SK-N-SH (cell line): ENCODE results near the gene CSNK2A3. TPM values are rescaled to one million over a fixed set of nuclear protein-coding genes. Genes with fewer than 3 reads are reported as not detected.
"Not testable (repeated sequence)": the region's sequence is repeated elsewhere in the genome, so short reads cannot be mapped to it uniquely, and the experiment has no call there.

Source experiments
- CTCF ChIA-PET: fragments of 300-600, 350-600 bp; formaldehyde crosslinking; extraction: SDS; loops from one replicate; lab custom pipeline; 2021; lab: Yijun Ruan, JAX
- POLR2A ChIA-PET: fragments of 350-600 bp; sonication (Branson Sonifier 250); formaldehyde crosslinking; extraction: SDS; loops from one replicate; lab custom pipeline; 2020; ENCODE audit warnings: antibody characterized with exemption, inconsistent platforms; lab: Yijun Ruan, JAX
- DNase-seq: peaks from one replicate; pipeline ENCODE4 v3.0.0; 2012
- H2AFZ ChIP-seq: fragments of 200-600 bp; sonication (generic); 2 replicates; pipeline ENCODE4 v1.8.1; 2016; ENCODE audit warnings: antibody characterized with exemption, mild to moderate bottlenecking, low read depth
- H3F3A ChIP-seq: fragments of 200-600 bp; sonication (generic); replicated peaks from 2 replicates; pipeline ENCODE3; 2016; ENCODE audit warnings: antibody characterized with exemption, mild to moderate bottlenecking; ENCODE audit not compliant: insufficient read depth
- H3K27ac ChIP-seq, 2 experiments: fragments of 200-500 bp in 1 of 2; fragments of 200-600 bp in 1 of 2; sonication (Bioruptor generic) in 1 of 2; sonication (generic), shearing (Covaris generic) in 1 of 2; 2 replicates each; pipeline versions ENCODE4 v1.5.1 to v1.6.1; 2014 to 2016; ENCODE audit warnings: low read depth in 2 of 2, inconsistent platforms in 1 of 2, low read length in 1 of 2, mild to moderate bottlenecking in 1 of 2, mixed read lengths in 1 of 2
- H3K27me3 ChIP-seq: fragments of 200-600 bp; sonication (generic), shearing (Covaris generic); 2 replicates; pipeline ENCODE4 v1.6.1; 2016; ENCODE audit warnings: mixed run types; ENCODE audit not compliant: insufficient read depth
- H3K36me3 ChIP-seq, 2 experiments: fragments of 200-500 bp in 1 of 2; fragments of 200-600 bp in 1 of 2; sonication (Bioruptor generic) in 1 of 2; sonication (generic) in 1 of 2; replicated peaks in 1 of 2; 2 replicates each; pipeline versions ENCODE3 to v1.5.1; 2014 to 2016; ENCODE audit warnings: low read length in 1 of 2, mild to moderate bottlenecking in 1 of 2; ENCODE audit not compliant: insufficient read depth in 2 of 2, control insufficient read depth in 1 of 2
- H3K4me1 ChIP-seq, 2 experiments: fragments of 200-500 bp in 1 of 2; fragments of 200-600 bp in 1 of 2; sonication (Bioruptor generic) in 1 of 2; sonication (generic), shearing (Covaris generic) in 1 of 2; 2 replicates each; pipeline versions ENCODE4 v1.5.1 to v1.6.1; 2014 to 2016; ENCODE audit warnings: low read depth in 1 of 2, low read length in 1 of 2, mixed run types in 1 of 2; ENCODE audit not compliant: insufficient read depth in 2 of 2, control insufficient read depth in 1 of 2
- H3K4me2 ChIP-seq: fragments of 200-600 bp; sonication (generic), shearing (Covaris generic); 2 replicates; pipeline ENCODE4 v1.6.1; 2017; ENCODE audit warnings: mixed run types
- H3K4me3 ChIP-seq, 2 experiments: fragments of 200-500 bp in 1 of 2; fragments of 200-600 bp in 1 of 2; sonication (Bioruptor generic) in 1 of 2; sonication (generic), shearing (Covaris generic) in 1 of 2; 2 replicates each; pipeline versions ENCODE4 v1.5.1 to v1.8.1; 2014 to 2016; ENCODE audit warnings: low read depth in 2 of 2, inconsistent platforms in 1 of 2, low read length in 1 of 2, mild to moderate bottlenecking in 1 of 2, mixed read lengths in 1 of 2, moderate library complexity in 1 of 2
- H3K79me2 ChIP-seq: fragments of 200-600 bp; sonication (generic); 2 replicates; pipeline ENCODE4 v1.8.1; 2017; ENCODE audit warnings: mild to moderate bottlenecking; ENCODE audit not compliant: insufficient read depth
- H3K9ac ChIP-seq: fragments of 200-600 bp; sonication (generic); 2 replicates; pipeline ENCODE4 v1.6.1; 2017; ENCODE audit warnings: mixed run types
- H3K9me2 ChIP-seq: fragments of 200-600 bp; sonication (generic); 2 replicates; pipeline ENCODE4 v1.6.1; 2017; ENCODE audit warnings: mixed run types
- H3K9me3 ChIP-seq: fragments of 200-600 bp; sonication (generic); 2 replicates; pipeline ENCODE4 v1.6.1; 2017; ENCODE audit warnings: mixed run types, mild to moderate bottlenecking, moderate library complexity
- H4K20me1 ChIP-seq: fragments of 200-600 bp; sonication (generic); 2 replicates; pipeline ENCODE4 v1.6.1; 2017; ENCODE audit warnings: mild to moderate bottlenecking, mixed run types; ENCODE audit not compliant: insufficient read depth
- CHD2 ChIP-seq: fragments of 150-350 bp; IDR thresholded peaks from 2 replicates; pipeline ENCODE4 v1.6.1; 2018; ENCODE audit warnings: low read length; ENCODE audit not compliant: partially characterized antibody
- EZH2phosphoT487 ChIP-seq: fragments of 200-600 bp; sonication (generic); IDR thresholded peaks from 2 replicates; pipeline ENCODE4 v1.6.1; 2017; ENCODE audit warnings: low read depth, mixed run types, mild to moderate bottlenecking, antibody characterized with exemption, moderate library complexity, borderline replicate concordance
- FOSL2 ChIP-seq: IDR thresholded peaks from 2 replicates; pipeline ENCODE4 v1.4.0; 2012; ENCODE audit warnings: low read depth, mild to moderate bottlenecking, moderate library complexity, borderline replicate concordance
- FOXJ3 ChIP-seq: sonication (generic); formaldehyde crosslinking; IDR thresholded peaks from 2 replicates; pipeline ENCODE4 v1.5.1; 2020; ENCODE audit warnings: mild to moderate bottlenecking, missing genetic modification reagents
- GABPA ChIP-seq: IDR thresholded peaks from 2 replicates; pipeline ENCODE4 v1.4.0; 2012; ENCODE audit warnings: low read depth, mild to moderate bottlenecking
- MXI1 ChIP-seq: IDR thresholded peaks from 2 replicates; pipeline ENCODE4 v1.6.1; 2012; ENCODE audit warnings: mild to moderate bottlenecking, low read depth, low read length, improper control_type of control experiment
- POLR2AphosphoS5 ChIP-seq: IDR thresholded peaks from 2 replicates; pipeline ENCODE4 v1.6.1; 2012; ENCODE audit warnings: low read depth, low read length
- RAD21 ChIP-seq: IDR thresholded peaks from 2 replicates; pipeline ENCODE4 v1.6.1; 2012; ENCODE audit warnings: mild to moderate bottlenecking, low read length
- RFX5 ChIP-seq: IDR thresholded peaks from 2 replicates; pipeline ENCODE4 v1.6.1; 2012; ENCODE audit warnings: mild to moderate bottlenecking, improper control_type of control experiment, low read length
- RXRA ChIP-seq: IDR thresholded peaks from 2 replicates; pipeline ENCODE4 v1.4.0; 2012; ENCODE audit warnings: low read depth, mild to moderate bottlenecking, borderline replicate concordance
- SIN3A ChIP-seq: IDR thresholded peaks from 2 replicates; pipeline ENCODE4 v1.6.1; 2012; ENCODE audit warnings: low read depth, mild to moderate bottlenecking, low read length, moderate library complexity, borderline replicate concordance
- TAF1 ChIP-seq: IDR thresholded peaks from 2 replicates; pipeline ENCODE4 v1.6.1; 2012; ENCODE audit warnings: low read depth, mild to moderate bottlenecking, low read length, moderate library complexity, borderline replicate concordance
- TCF12 ChIP-seq: IDR thresholded peaks from 2 replicates; pipeline ENCODE4 v1.4.0; 2012
- YY1 ChIP-seq: IDR thresholded peaks from 2 replicates; pipeline ENCODE4 v1.4.0; 2012; ENCODE audit warnings: low read depth, mild to moderate bottlenecking
- WGBS: methylation state at CpG from one replicate; pipeline ENCODE4 v1.1.6; 2017; ENCODE audit warnings: low lambda C conversion rate; 5-methylcytosine and 5-hydroxymethylcytosine counted together
- polyA plus RNA-seq, 3 experiments: library from polyadenylated mRNA; depleted of rRNA; stranded (reverse); fragments of >200 nt; gene quantifications; 2 replicates each; pipeline ENCODE4 v1.2.3, GENCODE V29; 2012
- TF ChIP-seq, protein P1 (sequence below): fragments of 150-350 bp; IDR thresholded peaks from 2 replicates; pipeline ENCODE4 v1.6.1; 2017; ENCODE audit warnings: antibody characterized with exemption, low read length, low read depth, borderline replicate concordance
- TF ChIP-seq, protein P2 (sequence below): IDR thresholded peaks from 2 replicates; pipeline ENCODE4 v1.4.0; 2012; ENCODE audit warnings: low read depth
- TF ChIP-seq, protein P3 (sequence below): IDR thresholded peaks from 2 replicates; pipeline ENCODE4 v1.4.0; 2012; ENCODE audit warnings: low read depth, borderline replicate concordance
- TF ChIP-seq, protein P4 (sequence below): IDR thresholded peaks from 2 replicates; pipeline ENCODE4 v1.6.1; 2012; ENCODE audit warnings: mild to moderate bottlenecking, low read depth, low read length, moderate library complexity

CSNK2A3 gene
- polyA plus RNA-seq, 1 of the 3 experiments (the other 2 are of a cell fraction) = 0.31 TPM

DNA sequence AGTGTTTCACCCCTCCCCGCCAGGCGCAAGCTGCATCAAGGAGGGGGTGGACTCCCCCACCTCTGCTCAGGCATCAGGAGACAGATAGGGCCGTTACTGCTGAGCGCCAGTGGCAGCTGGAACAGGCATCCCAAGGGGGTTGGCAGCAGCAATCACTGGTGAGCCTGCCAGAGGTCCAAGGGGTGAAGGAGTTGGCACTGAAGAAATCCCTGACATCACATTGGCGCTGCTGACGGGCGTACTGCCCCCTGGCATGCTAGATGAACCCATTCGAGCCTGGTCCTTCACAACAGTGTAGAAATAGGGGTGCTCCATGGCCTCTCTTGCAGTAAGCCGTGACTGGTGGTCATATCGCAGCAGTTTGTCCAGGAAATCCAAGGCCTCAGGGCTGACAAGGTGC is 1.2 kb downstream of the CSNK2A3 start:
- H3K9me3 ChIP-seq, H3K9me2 ChIP-seq, H3K36me3 ChIP-seq, H3K4me3 ChIP-seq, H3K79me2 ChIP-seq, H3F3A ChIP-seq, CTCF ChIA-PET, H3K9ac ChIP-seq, H2AFZ ChIP-seq, H3K4me1 ChIP-seq, H4K20me1 ChIP-seq, H3K4me2 ChIP-seq, POLR2A ChIA-PET, H3K27me3 ChIP-seq, DNase-seq, H3K27ac ChIP-seq: not testable (repeated sequence)
- WGBS = 75% methylated on average over 9 of the region's 10 CpGs

DNA sequence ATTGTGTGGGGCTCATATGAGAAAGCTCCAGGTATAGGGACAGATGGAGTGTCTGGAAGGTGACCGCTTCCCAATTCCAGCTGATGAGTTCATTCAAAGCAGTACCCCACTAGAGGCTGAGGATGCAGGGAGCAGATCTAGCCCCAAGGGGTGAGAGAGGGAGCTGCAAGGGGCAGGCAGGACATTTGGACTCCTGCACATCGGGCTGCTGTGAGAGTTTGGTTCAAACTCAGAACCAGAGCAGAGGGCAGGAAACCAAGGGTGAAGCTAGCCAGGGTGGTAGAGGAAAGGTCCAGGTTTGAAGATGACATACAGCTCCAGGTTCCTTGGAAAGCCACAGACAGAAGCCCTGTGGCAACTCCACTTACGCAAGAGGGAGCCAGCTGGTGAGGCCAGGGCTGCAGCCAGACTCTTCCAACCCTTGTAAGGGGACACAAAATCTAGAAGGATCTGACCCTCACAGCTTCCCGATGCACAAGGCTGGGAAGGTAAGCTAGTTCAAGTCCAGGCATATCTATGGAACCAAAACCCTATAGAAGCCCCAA is 1.9 kb downstream of the CSNK2A3 start:
- H4K20me1 ChIP-seq = no peaks in the 10 kb centered on the region
- H2AFZ ChIP-seq = no peak overlapping the region
- H3K27me3 ChIP-seq = no peaks in the 10 kb centered on the region
- no peak overlapping the region for H3K4me3 ChIP-seq
- H3K27ac ChIP-seq = no peak overlapping the region
- 50% methylated on average over 4 of the region's 4 CpGs for WGBS
- DNase-seq = no peak
- no peak overlapping the region for H3K4me2 ChIP-seq
- no peaks in the 10 kb centered on the region for H3K79me2 ChIP-seq
- peaks cover 0 to 5% of the 10 kb centered on the region in 2 experiments; a peak in 1 of 4 replicates for H3K4me1 ChIP-seq
- no peaks in the 10 kb centered on the region for H3F3A ChIP-seq
- ChIA-PET POLR2A (no interaction called here), CTCF (interaction anchor here (0.8 to 1.0 kb wide), 2 partner anchors 21 to 26 kb away, joined by 3 to 4 read pairs; no protein-coding TSS in a partner anchor)
- H3K36me3 ChIP-seq = no peaks in the 10 kb centered on the region
- H3K9ac ChIP-seq = no peak overlapping the region
- TF ChIP-seq TAF1 (no peak), FOXJ3 (CRISPR knock-in tag) (no peak), EZH2phosphoT487 (no peak), CHD2 (no peak), SIN3A (no peak), GABPA (no peak), RAD21 (no peak), RXRA (no peak), FOSL2 (no peak), RFX5 (no peak), POLR2AphosphoS5 (no peak), YY1 (no peak), MXI1 (no peak), TCF12 (no peak)
- TF ChIP-seq, protein P1, sequence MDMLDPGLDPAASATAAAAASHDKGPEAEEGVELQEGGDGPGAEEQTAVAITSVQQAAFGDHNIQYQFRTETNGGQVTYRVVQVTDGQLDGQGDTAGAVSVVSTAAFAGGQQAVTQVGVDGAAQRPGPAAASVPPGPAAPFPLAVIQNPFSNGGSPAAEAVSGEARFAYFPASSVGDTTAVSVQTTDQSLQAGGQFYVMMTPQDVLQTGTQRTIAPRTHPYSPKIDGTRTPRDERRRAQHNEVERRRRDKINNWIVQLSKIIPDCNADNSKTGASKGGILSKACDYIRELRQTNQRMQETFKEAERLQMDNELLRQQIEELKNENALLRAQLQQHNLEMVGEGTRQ = no peak
- TF ChIP-seq, protein P2, sequence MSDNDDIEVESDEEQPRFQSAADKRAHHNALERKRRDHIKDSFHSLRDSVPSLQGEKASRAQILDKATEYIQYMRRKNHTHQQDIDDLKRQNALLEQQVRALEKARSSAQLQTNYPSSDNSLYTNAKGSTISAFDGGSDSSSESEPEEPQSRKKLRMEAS = no peak
- TF ChIP-seq, protein P3, sequence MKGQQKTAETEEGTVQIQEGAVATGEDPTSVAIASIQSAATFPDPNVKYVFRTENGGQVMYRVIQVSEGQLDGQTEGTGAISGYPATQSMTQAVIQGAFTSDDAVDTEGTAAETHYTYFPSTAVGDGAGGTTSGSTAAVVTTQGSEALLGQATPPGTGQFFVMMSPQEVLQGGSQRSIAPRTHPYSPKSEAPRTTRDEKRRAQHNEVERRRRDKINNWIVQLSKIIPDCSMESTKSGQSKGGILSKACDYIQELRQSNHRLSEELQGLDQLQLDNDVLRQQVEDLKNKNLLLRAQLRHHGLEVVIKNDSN = no peak
- TF ChIP-seq, protein P4, sequence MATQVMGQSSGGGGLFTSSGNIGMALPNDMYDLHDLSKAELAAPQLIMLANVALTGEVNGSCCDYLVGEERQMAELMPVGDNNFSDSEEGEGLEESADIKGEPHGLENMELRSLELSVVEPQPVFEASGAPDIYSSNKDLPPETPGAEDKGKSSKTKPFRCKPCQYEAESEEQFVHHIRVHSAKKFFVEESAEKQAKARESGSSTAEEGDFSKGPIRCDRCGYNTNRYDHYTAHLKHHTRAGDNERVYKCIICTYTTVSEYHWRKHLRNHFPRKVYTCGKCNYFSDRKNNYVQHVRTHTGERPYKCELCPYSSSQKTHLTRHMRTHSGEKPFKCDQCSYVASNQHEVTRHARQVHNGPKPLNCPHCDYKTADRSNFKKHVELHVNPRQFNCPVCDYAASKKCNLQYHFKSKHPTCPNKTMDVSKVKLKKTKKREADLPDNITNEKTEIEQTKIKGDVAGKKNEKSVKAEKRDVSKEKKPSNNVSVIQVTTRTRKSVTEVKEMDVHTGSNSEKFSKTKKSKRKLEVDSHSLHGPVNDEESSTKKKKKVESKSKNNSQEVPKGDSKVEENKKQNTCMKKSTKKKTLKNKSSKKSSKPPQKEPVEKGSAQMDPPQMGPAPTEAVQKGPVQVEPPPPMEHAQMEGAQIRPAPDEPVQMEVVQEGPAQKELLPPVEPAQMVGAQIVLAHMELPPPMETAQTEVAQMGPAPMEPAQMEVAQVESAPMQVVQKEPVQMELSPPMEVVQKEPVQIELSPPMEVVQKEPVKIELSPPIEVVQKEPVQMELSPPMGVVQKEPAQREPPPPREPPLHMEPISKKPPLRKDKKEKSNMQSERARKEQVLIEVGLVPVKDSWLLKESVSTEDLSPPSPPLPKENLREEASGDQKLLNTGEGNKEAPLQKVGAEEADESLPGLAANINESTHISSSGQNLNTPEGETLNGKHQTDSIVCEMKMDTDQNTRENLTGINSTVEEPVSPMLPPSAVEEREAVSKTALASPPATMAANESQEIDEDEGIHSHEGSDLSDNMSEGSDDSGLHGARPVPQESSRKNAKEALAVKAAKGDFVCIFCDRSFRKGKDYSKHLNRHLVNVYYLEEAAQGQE = no peak
- no peaks in the 10 kb centered on the region for H3K9me3 ChIP-seq
- no peaks in the 10 kb centered on the region for H3K9me2 ChIP-seq
